Keratinocyte (primary cell): ENCODE data around the gene SIRT7. TPM values are rescaled to one million over a fixed set of nuclear protein-coding genes. Genes with fewer than 3 reads are reported as not detected.

Experiments used
- DNase-seq: peaks from one replicate; pipeline ENCODE4 v3.0.0-alpha.2; 2011; ENCODE audit warnings: low read depth, missing footprints, low spot score
- FAIRE-seq: peaks from 2 replicates; lab custom pipeline; 2011; peaks lifted over from hg19 to GRCh38; lab: Jason Lieb, UNC
- H2AFZ ChIP-seq: 2 replicates; pipeline ENCODE4 v1.6.0; 2012; ENCODE audit warnings: low read length, control low read depth, inconsistent platforms; ENCODE audit not compliant: control insufficient read depth
- H3K27ac ChIP-seq: 2 replicates; pipeline ENCODE4 v1.5.1; 2011; ENCODE audit warnings: low read length; ENCODE audit not compliant: control insufficient read depth, insufficient read depth
- H3K27me3 ChIP-seq: 3 replicates; pipeline ENCODE4 v1.6.0; 2011; ENCODE audit warnings: low read length; ENCODE audit not compliant: control insufficient read depth, insufficient read depth; ENCODE audit errors: extremely low read depth
- H3K36me3 ChIP-seq, 2 experiments: 2 replicates in 1 of 2; 3 replicates in 1 of 2; pipeline ENCODE4 v1.5.1; 2011; ENCODE audit warnings: low read length in 2 of 2, mild to moderate bottlenecking in 1 of 2; ENCODE audit not compliant: control insufficient read depth in 2 of 2, insufficient read depth in 2 of 2; ENCODE audit errors: extremely low read depth in 1 of 2
- H3K4me1 ChIP-seq: 3 replicates; pipeline ENCODE4 v1.5.1; 2011; ENCODE audit warnings: low read length; ENCODE audit not compliant: control insufficient read depth, insufficient read depth; ENCODE audit errors: extremely low read depth
- H3K4me2 ChIP-seq: 3 replicates; pipeline ENCODE4 v1.6.0; 2011; ENCODE audit warnings: low read depth, low read length; ENCODE audit not compliant: control insufficient read depth, insufficient read depth; ENCODE audit errors: extremely low read depth
- H3K4me3 ChIP-seq, 3 experiments: fragments of 200-600 bp in 1 of 3; sonication (generic) in 1 of 3; 2 replicates in 2 of 3; 3 replicates in 1 of 3; pipeline ENCODE4 v1.5.1; 2011 to 2016; ENCODE audit warnings: low read length in 3 of 3, mild to moderate bottlenecking in 3 of 3, control low read depth in 2 of 3, inconsistent platforms in 1 of 3, low read depth in 1 of 3, mixed read lengths in 1 of 3, mixed run types in 1 of 3, moderate library complexity in 1 of 3; ENCODE audit not compliant: control insufficient read depth in 2 of 3, insufficient read depth in 2 of 3; ENCODE audit errors: extremely low read depth in 1 of 3
- H3K79me2 ChIP-seq: 2 replicates; pipeline ENCODE4 v1.6.0; 2012; ENCODE audit warnings: low read length; ENCODE audit not compliant: control insufficient read depth, insufficient read depth
- H3K9ac ChIP-seq: 3 replicates; pipeline ENCODE4 v1.6.0; 2011; ENCODE audit warnings: low read length; ENCODE audit not compliant: control insufficient read depth, insufficient read depth; ENCODE audit errors: extremely low read depth
- H3K9me1 ChIP-seq: 3 replicates; pipeline ENCODE4 v1.6.0; 2011; ENCODE audit warnings: low read length; ENCODE audit not compliant: control insufficient read depth, insufficient read depth; ENCODE audit errors: extremely low read depth
- H3K9me3 ChIP-seq: 2 replicates; pipeline ENCODE4 v1.5.1; 2012; ENCODE audit warnings: low read depth, low read length; ENCODE audit not compliant: control insufficient read depth
- H4K20me1 ChIP-seq: 3 replicates; pipeline ENCODE4 v1.6.0; 2011; ENCODE audit warnings: low read length; ENCODE audit not compliant: control insufficient read depth, insufficient read depth; ENCODE audit errors: extremely low read depth
- EZH2 ChIP-seq: IDR thresholded peaks from one replicate; pipeline ENCODE4 v1.6.1; 2012; ENCODE audit warnings: inconsistent platforms, mild to moderate bottlenecking, low read length, moderate library complexity
- dilution Hi-C: fragments of 300-500 bp; cut with MboI; formaldehyde crosslinking; loops from one replicate; pipeline ENCODE4 v1.7.0; 2020; ENCODE audit warnings: low sequenced_read_pairs; ENCODE audit not compliant: extremely low pct_ligation_motif_present
- polyA plus RNA-seq, 5 experiments: library from polyadenylated mRNA; depleted of rRNA in 3 of 5; stranded (reverse) in 3 of 5; stranded (forward) in 1 of 5; unstranded in 1 of 5; fragments of >200 nt; gene quantifications; 1 replicate in 1 of 5; 2 replicates in 3 of 5; 3 replicates in 1 of 5; pipeline versions ENCODE4 v1.2.1 to v1.2.3, GENCODE V29; 2011 to 2012; ENCODE audit warnings: missing spikeins in 2 of 5, low read depth in 1 of 5, low replicate concordance in 1 of 5
- TF ChIP-seq, protein P1 (sequence below), 3 experiments: IDR thresholded peaks in 1 of 3; conservative IDR thresholded peaks in 1 of 3; optimal IDR thresholded peaks in 1 of 3; 2 replicates in 2 of 3; 3 replicates in 1 of 3; pipeline versions ENCODE3 to v1.5.1; 2011; ENCODE audit warnings: low read length in 3 of 3, mild to moderate bottlenecking in 3 of 3, moderate library complexity in 2 of 3, control low read depth in 1 of 3, inconsistent platforms in 1 of 3; ENCODE audit not compliant: insufficient read depth in 2 of 3; ENCODE audit errors: extremely low read depth in 1 of 3

Gene SIRT7
- polyA plus RNA-seq, 1 donor (not counting 4 experiments of a cell fraction or from before 2014, with no cell fraction given): 6.9 TPM

DNA sequence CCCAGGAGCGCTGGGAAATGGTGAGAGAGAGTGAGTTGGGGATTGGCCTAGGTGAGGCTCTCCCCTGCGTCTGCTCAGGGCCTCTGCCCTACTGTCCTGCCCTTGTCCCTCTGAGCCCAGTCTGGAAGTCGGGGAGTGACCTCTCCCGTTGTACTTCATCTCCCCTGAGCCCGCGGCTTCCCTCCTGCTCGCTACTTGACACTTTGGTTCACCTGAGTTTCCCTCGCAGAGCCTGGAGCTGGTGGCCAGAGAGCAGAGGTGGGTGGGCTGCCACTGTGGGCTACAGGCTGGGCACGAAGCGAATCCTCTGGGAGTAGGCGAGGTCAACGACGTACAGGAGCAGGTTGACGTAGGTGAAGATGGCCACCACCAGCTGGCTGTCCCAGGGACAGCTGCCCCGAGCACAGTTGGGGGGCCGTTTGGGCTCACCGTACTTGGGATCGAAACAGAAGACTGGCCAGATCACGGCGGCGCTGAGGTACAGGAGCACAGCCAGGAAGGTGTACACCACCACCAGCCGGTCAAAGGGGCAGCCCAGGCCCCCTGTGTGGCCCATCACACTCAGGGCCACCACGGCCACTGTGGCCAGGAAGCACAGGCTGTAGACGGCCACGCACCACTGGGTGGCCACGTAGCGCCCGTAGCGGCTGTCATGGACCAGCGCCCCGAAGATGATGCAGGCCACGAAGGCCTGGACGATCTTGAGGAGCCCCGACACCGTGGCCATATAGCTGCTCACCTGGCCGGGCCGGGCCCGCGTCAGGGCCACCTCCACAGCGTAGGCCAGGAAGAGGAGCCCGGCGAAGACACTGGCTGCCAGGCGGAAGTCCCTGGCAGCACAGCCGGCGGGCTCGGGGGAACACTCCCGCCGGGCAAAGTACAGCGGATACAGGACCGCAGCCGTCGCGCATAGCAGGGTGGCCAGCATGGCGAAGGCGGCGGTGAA is 22.8 kb upstream of the SIRT7 start:
- peaks cover 15% of the 10 kb centered on the region for H3K27me3 ChIP-seq

DNA sequence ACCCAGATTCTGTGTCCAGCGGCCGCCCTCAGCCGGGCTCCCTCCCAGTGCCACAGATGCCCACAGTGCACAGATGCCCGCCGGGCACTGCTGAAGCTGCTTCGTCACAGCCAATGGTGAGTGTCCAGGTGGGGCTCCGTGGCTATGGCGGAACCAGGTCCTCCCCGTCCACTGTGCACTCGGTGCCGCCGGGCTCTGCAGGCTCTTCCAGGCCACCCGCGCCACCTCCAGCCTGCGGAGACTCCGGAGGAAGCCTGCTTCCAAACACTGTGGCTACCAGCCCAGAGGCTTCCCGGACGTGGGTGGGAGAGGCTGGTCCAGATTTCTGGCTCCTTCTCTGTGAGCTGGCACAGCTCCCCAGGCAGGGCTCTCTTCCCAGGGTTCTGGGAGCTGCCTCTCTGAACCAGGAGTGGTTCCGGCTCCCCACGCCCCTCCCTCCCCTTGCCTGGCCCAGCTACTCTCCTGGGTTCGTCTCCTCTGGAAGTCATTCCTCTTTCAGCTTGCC is 22.0 kb upstream of the SIRT7 start:
- Histone ChIP-seq H2AFZ (no peak overlapping the region), H3K4me2 (no peak overlapping the region), H3K36me3 (no peaks in the 10 kb centered on the region), H4K20me1 (no peaks in the 10 kb centered on the region), H3K27me3 (peaks cover 12% of the 10 kb centered on the region), H3K9me1 (no peaks in the 10 kb centered on the region), H3K9me3 (no peaks in the 10 kb centered on the region), H3K4me1 (peaks cover 4% of the 10 kb centered on the region), H3K79me2 (no peaks in the 10 kb centered on the region), H3K9ac (no peak overlapping the region), H3K4me3 (no peak overlapping the region), H3K27ac (no peak overlapping the region)
- no peak for FAIRE-seq
- no peak for DNase-seq
- dilution Hi-C loops: no loop called here
- TF ChIP-seq EZH2: no peak
- TF ChIP-seq, protein P1, sequence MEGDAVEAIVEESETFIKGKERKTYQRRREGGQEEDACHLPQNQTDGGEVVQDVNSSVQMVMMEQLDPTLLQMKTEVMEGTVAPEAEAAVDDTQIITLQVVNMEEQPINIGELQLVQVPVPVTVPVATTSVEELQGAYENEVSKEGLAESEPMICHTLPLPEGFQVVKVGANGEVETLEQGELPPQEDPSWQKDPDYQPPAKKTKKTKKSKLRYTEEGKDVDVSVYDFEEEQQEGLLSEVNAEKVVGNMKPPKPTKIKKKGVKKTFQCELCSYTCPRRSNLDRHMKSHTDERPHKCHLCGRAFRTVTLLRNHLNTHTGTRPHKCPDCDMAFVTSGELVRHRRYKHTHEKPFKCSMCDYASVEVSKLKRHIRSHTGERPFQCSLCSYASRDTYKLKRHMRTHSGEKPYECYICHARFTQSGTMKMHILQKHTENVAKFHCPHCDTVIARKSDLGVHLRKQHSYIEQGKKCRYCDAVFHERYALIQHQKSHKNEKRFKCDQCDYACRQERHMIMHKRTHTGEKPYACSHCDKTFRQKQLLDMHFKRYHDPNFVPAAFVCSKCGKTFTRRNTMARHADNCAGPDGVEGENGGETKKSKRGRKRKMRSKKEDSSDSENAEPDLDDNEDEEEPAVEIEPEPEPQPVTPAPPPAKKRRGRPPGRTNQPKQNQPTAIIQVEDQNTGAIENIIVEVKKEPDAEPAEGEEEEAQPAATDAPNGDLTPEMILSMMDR (optimal IDR thresholded peaks at IDR 0.05 in 1 of 3, IDR thresholded peaks at IDR 0.05 in 1 of 3, conservative IDR thresholded peaks at IDR 0.05 in 1 of 3; ENCODE audit: extremely low read depth in 1 of 3, insufficient read depth in 2 of 3, low read length in 3 of 3): no peak

More for the DNA sequence above, 22.8 kb upstream of the SIRT7 start:
- Histone ChIP-seq H3K79me2 (no peaks in the 10 kb centered on the region), H3K36me3 (no peaks in the 10 kb centered on the region), H3K4me3 (no peak overlapping the region), H3K4me1 (peaks cover 4% of the 10 kb centered on the region), H3K27ac (no peak overlapping the region), H2AFZ (no peak overlapping the region), H4K20me1 (no peaks in the 10 kb centered on the region), H3K9me1 (no peaks in the 10 kb centered on the region), H3K9me3 (no peaks in the 10 kb centered on the region), H3K9ac (no peak overlapping the region), H3K4me2 (no peak overlapping the region)
- dilution Hi-C loops: no loop called here
- FAIRE-seq: no peak
- DNase-seq: no peak
- TF ChIP-seq, protein P1 (optimal IDR thresholded peaks at IDR 0.05 in 1 of 3, IDR thresholded peaks at IDR 0.05 in 1 of 3, conservative IDR thresholded peaks at IDR 0.05 in 1 of 3; ENCODE audit: extremely low read depth in 1 of 3, insufficient read depth in 2 of 3, low read length in 3 of 3): no peak
- TF ChIP-seq EZH2: no peak
